OCI-LY7 (cell line): Measurements from ENCODE around the gene SCNN1B. TPM values are rescaled to one million over a fixed set of nuclear protein-coding genes. Genes with fewer than 3 reads are reported as not detected.
"Not testable (repeated sequence)": the region's sequence is repeated elsewhere in the genome, so short reads cannot be mapped to it uniquely, and the experiment has no call there.

ENCODE experiments used
- Bru-seq: library from RNA; stranded (reverse); fragments of 400-500 nt; gene quantifications from one replicate; lab custom pipeline; 2021; lab: Mats Ljungman, UMichigan
- BruChase-seq, 2 experiments: library from RNA; stranded (reverse); fragments of 400-500 nt; gene quantifications; one replicate each; lab custom pipeline; 2021; lab: Mats Ljungman, UMichigan
- BruUV-seq: library from RNA; stranded (reverse); fragments of 400-500 nt; replicated peaks from 2 replicates; lab custom pipeline; 2021; lab: Mats Ljungman, UMichigan
- CTCF ChIA-PET: fragments of 300-600 bp; sonication (Branson Sonifier 250); formaldehyde crosslinking; loops from one replicate; lab custom pipeline; 2022; ENCODE audit warnings: antibody characterized with exemption; ENCODE audit not compliant: unreplicated experiment; lab: Charles Lee
- POLR2A ChIA-PET: fragments of 300-600 bp; sonication (Branson Sonifier 250); formaldehyde crosslinking; loops from one replicate; lab custom pipeline; 2022; ENCODE audit warnings: antibody characterized with exemption; lab: Charles Lee
- DNase-seq: peaks from one replicate; pipeline ENCODE4 v3.0.0-alpha.2; 2015; ENCODE audit warnings: low spot score
- H2AFZ ChIP-seq: fragments of 200-600 bp; sonication (generic), shearing (Covaris generic); 2 replicates; pipeline ENCODE4 v1.6.1; 2014; ENCODE audit warnings: mild to moderate bottlenecking, antibody characterized with exemption, low read length, moderate library complexity
- H3K27ac ChIP-seq: fragments of 200-600 bp; sonication (generic); 2 replicates; pipeline ENCODE4 v1.5.1; 2014; ENCODE audit warnings: mixed run types, low read depth, mild to moderate bottlenecking, moderate library complexity, low read length, inconsistent platforms; ENCODE audit not compliant: poor library complexity, severe bottlenecking
- H3K36me3 ChIP-seq: fragments of 200-600 bp; sonication (generic); 2 replicates; pipeline ENCODE4 v1.6.1; 2014; ENCODE audit warnings: mild to moderate bottlenecking, antibody characterized with exemption, low read length, moderate library complexity, mixed read lengths; ENCODE audit not compliant: insufficient read depth
- H3K4me1 ChIP-seq: fragments of 200-600 bp; sonication (generic); 2 replicates; pipeline ENCODE4 v1.5.1; 2014; ENCODE audit warnings: mild to moderate bottlenecking, low read length; ENCODE audit not compliant: insufficient read depth, poor library complexity, severe bottlenecking
- H3K4me2 ChIP-seq: fragments of 200-600 bp; sonication (generic); 2 replicates; pipeline ENCODE4 v1.6.1; 2014; ENCODE audit warnings: mild to moderate bottlenecking, low read length
- H3K4me3 ChIP-seq: fragments of 200-600 bp; sonication (generic); 2 replicates; pipeline ENCODE4 v1.5.1; 2014; ENCODE audit warnings: mild to moderate bottlenecking, low read depth, low read length; ENCODE audit not compliant: poor library complexity, severe bottlenecking
- H3K79me2 ChIP-seq: fragments of 200-600 bp; sonication (generic); 2 replicates; pipeline ENCODE4 v1.6.1; 2016; ENCODE audit warnings: low read depth, mild to moderate bottlenecking, low read length, moderate library complexity, mixed read lengths; ENCODE audit not compliant: insufficient read depth
- H3K9me2 ChIP-seq: fragments of 200-600 bp; sonication (generic); 2 replicates; pipeline ENCODE4 v1.6.1; 2016; ENCODE audit warnings: mild to moderate bottlenecking, low read length, mixed read lengths; ENCODE audit not compliant: insufficient read depth
- H3K9me3 ChIP-seq: fragments of 200-600 bp; sonication (generic); 2 replicates; pipeline ENCODE4 v1.6.1; 2014; ENCODE audit warnings: mild to moderate bottlenecking, mixed run types, low read length, mixed read lengths
- H4K20me1 ChIP-seq: fragments of 200-600 bp; sonication (generic); 2 replicates; pipeline ENCODE4 v1.6.1; 2014; ENCODE audit warnings: mild to moderate bottlenecking, antibody characterized with exemption, low read length, moderate library complexity, mixed read lengths; ENCODE audit not compliant: insufficient read depth
- CTCF ChIP-seq: fragments of 200-600 bp; sonication (generic); conservative IDR thresholded peaks from 2 replicates; pipeline ENCODE4 v1.5.1; 2014; ENCODE audit warnings: mild to moderate bottlenecking, antibody characterized with exemption, low read length, moderate library complexity, mixed read lengths
- EZH2phosphoT487 ChIP-seq: fragments of 200-600 bp; sonication (generic); IDR thresholded peaks from 2 replicates; pipeline ENCODE4 v1.6.1; 2018; ENCODE audit warnings: low read depth, borderline replicate concordance, mild to moderate bottlenecking, mixed run types, antibody characterized with exemption, low read length, moderate library complexity, mixed read lengths
- intact Hi-C: fragments of 100-400 bp; cut with micrococcal nuclease; formaldehyde crosslinking; loops from one replicate; pipeline ENCODE4 v1.10.0; 2022; ENCODE audit not compliant: unreplicated experiment
- long read RNA-seq: library from polyadenylated mRNA; stranded (forward); transcript quantifications from one replicate; pipeline ENCODE4 v2.0.0, GENCODE V29; 2022
- total RNA-seq, 2 experiments: library from RNA; depleted of rRNA in 1 of 2; stranded (reverse); fragments of >200 nt in 1 of 2; shearing (Covaris generic) in 1 of 2; gene quantifications; 2 replicates each; pipeline ENCODE4 v1.2.3, GENCODE V29; 2014 to 2022

SCNN1B gene
- not detected in 2 replicates for total RNA-seq (2014; rRNA removed; shearing (Covaris generic))
- total RNA-seq (2022): 0.23 and 0.52 TPM in 2 replicates
- percentile 17 among the genes with signal in this experiment for Bru-seq, nascent RNA
- BruChase-seq, experiment 1, labeled RNA remaining after a 6-hour chase: percentile 12 among the genes with signal in this experiment
- BruChase-seq, experiment 2, labeled RNA remaining after a 2-hour chase: percentile 10 among the genes with signal in this experiment
- long read RNA-seq: 0 reads

- no peak for TF ChIP-seq CTCF
- no peak for TF ChIP-seq EZH2phosphoT487
- BruUV-seq: no TSS peak
Observed at GRCh38 chr16:23302045-23302956, at the start of gene SCNN1B. SCNN1B (plus strand) TSS chr16:23302302; CDS start chr16:23348600, 46,298 bp downstream.

GRCh38 chr16:23252310-23252709, 49.8 kb upstream of the SCNN1B start:
- DNase-seq: no peak
- Histone ChIP-seq H3K79me2 (no peaks in the 10 kb centered on the region), H3K4me1 (no peaks in the 10 kb centered on the region), H3K4me3 (no peak overlapping the region), H2AFZ (no peak overlapping the region), H3K27ac (no peak overlapping the region), H4K20me1 (no peaks in the 10 kb centered on the region), H3K9me3 (no peaks in the 10 kb centered on the region), H3K36me3 (no peaks in the 10 kb centered on the region), H3K9me2 (no peaks in the 10 kb centered on the region), H3K4me2 (no peak overlapping the region)
- no TSS peak for BruUV-seq
- ChIA-PET CTCF (no interaction called here), POLR2A (no interaction called here)
- intact Hi-C loops: no loop called here
- TF ChIP-seq CTCF (no peak), EZH2phosphoT487 (no peak)

More at GRCh38 chr16:23302045-23302956, at the start of gene SCNN1B:
- CTCF ChIA-PET: no interaction called here
- no peaks in the 10 kb centered on the region for H3K36me3 ChIP-seq
- H3K9me3 ChIP-seq: peaks cover 6% of the 10 kb centered on the region; the same call in 1 of the 2 replicates
- no peak within 1 kb of the TSS for H3K4me3 ChIP-seq
- POLR2A ChIA-PET: no interaction called here
- H3K4me2 ChIP-seq: no peak within 1 kb of the TSS
- peaks cover under 1% of the 10 kb centered on the region for H3K4me1 ChIP-seq
- intact Hi-C loops: no loop called here
- no peak for DNase-seq
- H3K9me2 ChIP-seq: no peaks in the 10 kb centered on the region
- H2AFZ ChIP-seq: no peak within 1 kb of the TSS
- no peaks in the 10 kb centered on the region for H3K79me2 ChIP-seq
- no peak within 1 kb of the TSS for H3K27ac ChIP-seq
- H4K20me1 ChIP-seq: no peaks in the 10 kb centered on the region

- H3K27ac ChIP-seq, DNase-seq, H3K4me2 ChIP-seq, H3K4me1 ChIP-seq, H3K9me3 ChIP-seq, POLR2A ChIA-PET, H3K9me2 ChIP-seq, intact Hi-C loops, H4K20me1 ChIP-seq, BruUV-seq, H3K79me2 ChIP-seq, H3K4me3 ChIP-seq, H3K36me3 ChIP-seq, H2AFZ ChIP-seq: not testable (repeated sequence)
- CTCF ChIA-PET: interaction anchor here (0.5 kb wide), 1 partner anchor 129 kb away, joined by 3 read pairs; no protein-coding TSS in a partner anchor
Observed at GRCh38 chr16:23253650-23254049, 48.5 kb upstream of the SCNN1B start.
